Esophagus squamous epithelium (tissue), 4 donors: ENCODE data around the gene CDH8.

Experiments
- POLR2A ChIP-seq, 4 donors: fragments of 450-650 bp; IDR thresholded peaks; one replicate each; pipeline ENCODE4 v1.6.1; 2017; ENCODE audit warnings: antibody characterized with exemption in 4 of 4, mild to moderate bottlenecking in 4 of 4, moderate library complexity in 3 of 4
- TF ChIP-seq, protein P1 (sequence below), 6 experiments: fragments of 450-650 bp in 4 of 6; fragments of 200-600 bp in 2 of 6; sonication (generic) in 2 of 6; IDR thresholded peaks; one replicate each; pipeline ENCODE4 v1.5.1; 2016 to 2019; ENCODE audit warnings: antibody characterized with exemption in 6 of 6, mild to moderate bottlenecking in 4 of 6, moderate library complexity in 4 of 6

DNA sequence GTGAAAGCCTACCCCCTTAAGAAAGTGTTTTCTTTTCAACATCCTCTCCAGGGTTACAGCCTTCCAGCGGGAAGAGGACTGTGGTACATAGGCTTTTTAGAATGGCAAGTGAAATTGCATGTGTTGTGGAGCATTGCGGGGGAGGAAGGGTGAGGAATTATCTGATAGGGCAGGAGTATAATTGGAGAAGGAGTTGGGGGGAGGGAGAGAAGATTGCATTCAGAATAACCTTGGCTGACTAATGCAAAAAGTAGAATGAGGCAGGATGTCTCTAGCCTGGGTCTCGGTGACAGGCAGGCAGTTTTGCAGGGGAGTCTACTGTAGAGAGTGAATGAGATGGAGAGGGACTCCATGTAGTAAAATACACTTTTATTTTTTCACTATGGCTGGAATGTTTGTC lies 2.4 kb upstream of the CDH8 start:
- TF ChIP-seq, protein P1, sequence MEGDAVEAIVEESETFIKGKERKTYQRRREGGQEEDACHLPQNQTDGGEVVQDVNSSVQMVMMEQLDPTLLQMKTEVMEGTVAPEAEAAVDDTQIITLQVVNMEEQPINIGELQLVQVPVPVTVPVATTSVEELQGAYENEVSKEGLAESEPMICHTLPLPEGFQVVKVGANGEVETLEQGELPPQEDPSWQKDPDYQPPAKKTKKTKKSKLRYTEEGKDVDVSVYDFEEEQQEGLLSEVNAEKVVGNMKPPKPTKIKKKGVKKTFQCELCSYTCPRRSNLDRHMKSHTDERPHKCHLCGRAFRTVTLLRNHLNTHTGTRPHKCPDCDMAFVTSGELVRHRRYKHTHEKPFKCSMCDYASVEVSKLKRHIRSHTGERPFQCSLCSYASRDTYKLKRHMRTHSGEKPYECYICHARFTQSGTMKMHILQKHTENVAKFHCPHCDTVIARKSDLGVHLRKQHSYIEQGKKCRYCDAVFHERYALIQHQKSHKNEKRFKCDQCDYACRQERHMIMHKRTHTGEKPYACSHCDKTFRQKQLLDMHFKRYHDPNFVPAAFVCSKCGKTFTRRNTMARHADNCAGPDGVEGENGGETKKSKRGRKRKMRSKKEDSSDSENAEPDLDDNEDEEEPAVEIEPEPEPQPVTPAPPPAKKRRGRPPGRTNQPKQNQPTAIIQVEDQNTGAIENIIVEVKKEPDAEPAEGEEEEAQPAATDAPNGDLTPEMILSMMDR (IDR thresholded peaks at IDR 0.05), result no peak
- TF ChIP-seq POLR2A (IDR thresholded peaks at IDR 0.05), result no peak
